HG02759 (cell line): ENCODE measurements around the gene MAGI2.
"Not testable (repeated sequence)": the region's sequence is repeated elsewhere in the genome, so short reads cannot be mapped to it uniquely, and the experiment has no call there.

Experiments used
- ATAC-seq: cut with Tn5 transposase; IDR thresholded peaks from one replicate; pipeline ENCODE4 v1.9.1; 2021; ENCODE audit warnings: mild to moderate bottlenecking, moderate library complexity; ENCODE audit not compliant: unreplicated experiment

Gene MAGI2

DNA sequence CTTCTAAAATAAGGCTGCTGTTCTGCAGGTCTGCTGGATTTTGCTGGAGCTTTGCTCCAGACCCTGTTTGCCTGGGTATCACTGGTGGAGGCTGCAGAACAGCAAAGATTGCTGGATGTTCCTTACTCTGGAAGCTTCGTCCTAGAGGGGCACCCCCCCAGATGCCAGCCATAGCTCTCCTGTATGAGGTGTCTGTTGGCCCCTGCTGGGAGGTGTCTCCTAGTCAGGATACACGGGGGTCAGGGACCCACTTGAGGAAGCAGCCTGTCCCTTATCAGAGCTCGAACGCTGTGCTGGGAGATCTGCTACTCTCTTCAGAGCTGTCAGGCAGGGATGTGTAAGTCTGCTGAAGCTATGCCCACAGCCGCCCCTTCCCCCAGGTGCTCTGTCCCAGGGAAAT is 382.3 kb downstream of the MAGI2 start:
- ATAC-seq: not testable (repeated sequence)

DNA sequence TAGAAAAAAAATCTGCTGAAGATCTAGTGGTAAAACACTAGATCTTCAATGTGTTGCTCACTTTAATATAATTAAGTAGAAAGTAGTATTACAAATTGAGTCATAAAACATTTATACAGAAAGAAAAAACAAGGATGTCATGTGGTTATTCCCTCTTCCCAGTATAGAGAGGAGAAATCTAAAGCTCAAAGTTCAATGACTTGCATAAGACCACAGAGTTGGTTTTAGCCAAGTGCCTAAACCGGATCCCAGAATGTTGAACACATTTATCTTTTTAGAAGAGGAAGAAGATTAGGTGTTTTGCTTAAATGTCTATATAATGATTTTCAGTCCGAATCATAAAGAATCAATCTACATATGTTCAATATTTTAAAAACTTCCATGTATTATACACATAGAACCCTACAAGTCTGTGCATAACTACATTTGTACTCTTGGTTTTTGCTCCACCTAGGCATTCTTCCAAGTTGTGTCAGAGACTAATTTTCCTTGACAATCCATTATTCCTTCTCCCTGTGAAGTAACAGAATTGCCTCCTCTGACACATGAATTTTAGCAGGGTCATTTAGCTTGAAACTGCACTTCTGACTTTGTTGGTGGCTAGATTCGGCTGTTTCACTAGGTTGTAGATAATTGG is 389.2 kb downstream of the MAGI2 start:
- no peak for ATAC-seq

- ATAC-seq: no peak
These were observed 390.3 kb downstream of the MAGI2 start for GRCh38 chr7:79063019-79063698.

GRCh38 chr7:79060498-79060897 is 393.0 kb downstream of the MAGI2 start:
- no peak for ATAC-seq

GRCh38 chr7:79055722-79056415 is 397.6 kb downstream of the MAGI2 start:
- no peak for ATAC-seq

GRCh38 chr7:79051915-79052314 is 401.6 kb downstream of the MAGI2 start:
- no peak for ATAC-seq

DNA sequence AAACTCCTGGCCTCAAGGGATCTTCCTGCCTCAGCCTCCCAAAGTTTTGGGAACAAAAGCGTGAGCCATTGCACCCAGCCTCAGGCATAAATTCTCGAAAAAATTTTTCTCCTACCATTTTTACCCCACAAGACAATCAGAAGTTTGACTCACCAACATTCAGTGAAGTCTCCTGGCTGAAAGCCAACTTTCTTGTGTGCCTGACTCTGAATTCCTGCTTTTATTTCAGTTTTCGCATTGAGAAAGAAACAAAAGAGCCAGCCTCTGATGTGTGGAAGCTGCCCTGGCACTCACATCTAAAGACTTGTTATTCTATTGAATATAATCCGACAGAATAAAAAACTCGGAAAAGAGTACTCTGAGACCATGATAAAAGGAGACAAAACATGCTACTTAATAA is 402.9 kb downstream of the MAGI2 start:
- no peak for ATAC-seq

DNA sequence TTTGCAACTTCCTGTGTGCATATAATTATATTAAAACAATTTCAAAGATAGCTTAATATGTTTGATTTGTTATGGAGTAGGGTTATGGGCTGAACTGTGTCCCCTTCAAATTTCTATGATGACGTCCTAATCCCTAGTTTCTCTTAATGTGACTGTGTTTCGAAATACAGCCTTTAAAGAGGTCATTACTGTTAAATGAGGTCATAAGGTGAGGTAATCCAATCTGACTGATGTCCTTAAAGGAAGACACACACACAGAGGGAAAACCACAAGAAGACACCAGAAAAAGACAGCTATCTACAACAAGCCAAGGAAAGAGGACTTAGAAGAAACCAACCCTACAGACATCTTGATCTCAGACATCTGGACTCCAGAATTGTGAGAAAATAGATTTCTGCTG is 407.4 kb downstream of the MAGI2 start:
- ATAC-seq: no peak

- ATAC-seq: no peak
These were observed 416.5 kb downstream of the MAGI2 start for GRCh38 chr7:79037001-79037400.

GRCh38 chr7:79036356-79036755 is 417.1 kb downstream of the MAGI2 start:
- no peak for ATAC-seq

DNA sequence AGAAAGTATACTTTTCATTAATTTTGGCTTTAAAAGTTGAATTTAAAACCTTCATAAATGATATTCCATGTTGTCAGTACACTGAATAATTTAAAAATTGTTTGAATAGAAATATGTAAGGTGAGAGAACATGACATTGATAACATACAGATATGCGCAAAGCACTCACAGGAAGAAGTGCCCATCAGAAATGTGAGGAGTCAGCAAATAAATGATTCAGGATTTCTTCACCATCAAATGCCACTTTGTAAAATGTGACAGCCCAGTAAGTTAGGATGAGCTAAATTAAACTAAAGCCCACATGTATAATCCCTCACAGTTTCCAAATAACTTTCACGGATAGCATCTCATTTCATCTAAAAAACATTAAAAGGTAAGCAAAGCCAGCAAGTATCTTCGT is 417.6 kb downstream of the MAGI2 start:
- no peak for ATAC-seq

GRCh38 chr7:79034730-79035129 is 418.7 kb downstream of the MAGI2 start:
- no peak for ATAC-seq

DNA sequence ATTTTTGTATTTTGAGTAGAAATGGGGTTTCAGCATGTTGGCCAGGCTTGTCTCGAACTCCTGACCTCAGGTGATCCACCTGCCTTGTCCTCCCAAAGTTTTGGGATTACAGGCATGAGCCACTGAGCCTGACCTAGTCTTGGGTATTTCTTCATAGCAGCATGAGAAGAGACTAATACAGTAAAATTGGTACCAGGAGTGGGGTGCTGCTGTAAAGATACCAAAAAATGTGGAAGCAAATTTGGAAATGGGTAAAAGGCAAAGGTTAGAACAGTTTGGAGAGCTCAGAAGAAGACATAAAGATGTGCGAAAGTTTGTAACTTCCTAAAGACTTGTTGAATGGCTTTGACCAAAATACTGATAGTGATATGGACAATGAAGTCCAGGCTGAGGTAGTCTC is 433.8 kb downstream of the MAGI2 start:
- not testable (repeated sequence) for ATAC-seq

GRCh38 chr7:79011921-79012320 is 441.5 kb downstream of the MAGI2 start:
- no peak for ATAC-seq

GRCh38 chr7:79009647-79010046 is 443.8 kb downstream of the MAGI2 start:
- ATAC-seq: no peak

DNA sequence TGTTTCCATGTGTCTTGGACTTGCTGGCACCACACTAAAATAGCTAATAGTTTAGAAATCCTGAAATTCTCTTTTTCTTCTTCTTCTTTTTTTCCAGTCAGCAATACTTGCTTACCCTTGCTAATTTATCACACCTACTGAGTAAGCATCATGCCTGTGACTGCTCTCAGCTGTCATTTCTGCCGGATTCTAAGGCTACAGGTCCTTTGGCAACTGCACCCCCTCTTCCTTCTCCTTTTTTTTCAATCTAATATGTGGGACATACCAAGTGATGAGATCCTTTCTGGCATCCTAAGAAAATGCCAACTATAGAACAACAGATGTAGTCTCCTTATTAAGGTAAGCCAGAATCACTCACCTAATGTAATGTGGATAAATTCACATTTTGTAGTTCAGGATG is 444.7 kb downstream of the MAGI2 start:
- no peak for ATAC-seq

- no peak for ATAC-seq
These were observed 457.5 kb downstream of the MAGI2 start for GRCh38 chr7:78996013-78996412.

DNA sequence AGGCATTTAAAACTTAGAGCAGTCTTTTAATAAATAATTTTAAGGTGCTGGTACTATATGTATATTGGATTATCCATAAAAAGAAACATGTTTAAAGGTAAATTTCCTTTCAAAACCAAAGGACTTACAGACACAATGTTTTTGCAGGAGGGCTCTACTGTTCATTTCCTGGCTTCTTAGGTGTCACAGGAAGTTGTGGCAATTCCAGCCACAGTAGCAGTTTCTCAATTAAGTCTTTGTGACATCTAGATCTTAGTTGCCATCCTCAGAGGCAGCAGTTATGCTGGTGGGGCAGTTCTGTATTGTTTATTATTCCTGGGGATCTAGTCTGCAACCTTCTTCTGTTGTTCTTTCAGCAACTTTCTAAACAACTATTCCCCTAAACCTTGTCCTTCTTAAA is 460.1 kb downstream of the MAGI2 start:
- ATAC-seq: no peak

DNA sequence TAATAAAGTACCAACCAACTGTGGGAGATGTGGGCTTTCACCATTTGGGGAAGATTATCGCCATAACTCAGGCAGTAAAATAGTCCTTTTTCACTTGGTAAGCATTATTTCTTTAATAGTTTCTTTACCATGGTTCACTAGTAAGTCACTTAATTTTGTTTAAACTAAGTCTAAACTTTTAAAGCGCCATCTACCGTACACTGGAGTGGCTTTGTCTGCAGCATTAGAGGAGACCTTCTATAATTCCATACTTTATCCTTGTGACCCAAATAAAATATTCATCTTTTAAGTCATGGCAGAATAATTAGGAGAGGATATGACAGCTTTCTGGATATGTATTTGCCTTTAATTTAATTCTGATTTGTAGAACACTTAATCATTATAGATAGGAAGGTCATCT is 468.0 kb downstream of the MAGI2 start:
- no peak for ATAC-seq

DNA sequence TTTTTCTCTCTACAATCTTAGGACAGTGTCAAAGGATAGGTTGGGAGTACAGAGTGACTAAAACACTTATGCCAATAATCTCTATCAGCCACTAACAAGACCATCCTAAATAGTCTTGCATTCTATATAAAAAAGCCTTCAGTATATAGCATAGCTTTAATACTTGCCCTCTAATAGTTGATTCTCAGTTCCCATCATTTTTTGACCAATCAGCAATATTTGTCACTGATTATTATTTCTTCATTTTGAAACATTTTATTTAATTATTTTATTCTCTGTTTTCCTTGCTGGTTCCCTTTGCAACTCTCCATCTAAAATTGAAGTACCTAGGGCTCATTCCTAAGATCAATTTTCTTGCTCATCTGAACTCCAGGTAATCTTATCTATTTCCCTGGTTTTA is 470.0 kb downstream of the MAGI2 start:
- ATAC-seq: no peak

GRCh38 chr7:78970440-78970916 is 483.0 kb downstream of the MAGI2 start:
- ATAC-seq: no peak

DNA sequence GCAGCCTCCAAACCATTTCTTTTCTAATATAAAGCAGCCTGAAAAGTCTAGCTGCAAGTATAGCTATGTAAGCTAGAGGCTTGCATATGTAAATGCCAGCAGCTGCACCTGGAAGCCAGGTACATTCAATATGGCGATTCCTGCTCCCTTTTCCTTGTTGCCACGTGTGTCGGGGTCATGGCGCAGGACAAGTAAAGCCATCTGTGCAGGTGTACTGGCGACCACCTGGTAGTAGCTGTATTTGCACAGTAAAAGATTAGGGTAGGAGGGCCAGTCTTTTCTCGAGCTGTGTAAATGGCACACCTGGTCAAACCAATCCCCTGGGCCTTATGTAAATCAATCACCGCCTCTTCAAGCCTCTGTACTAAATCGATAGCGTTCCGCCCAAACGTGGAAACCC is 484.5 kb downstream of the MAGI2 start:
- no peak for ATAC-seq
